ENCODE results near the gene PHYKPL. TPM values are rescaled to one million over a fixed set of nuclear protein-coding genes. Genes with fewer than 3 reads are reported as not detected.
"Not testable (repeated sequence)": the region's sequence is repeated elsewhere in the genome, so short reads cannot be mapped to it uniquely, and the experiment has no call there.

PHYKPL gene
- total RNA-seq, 1 experiment from 2014 or later: 43.2 TPM

DNA sequence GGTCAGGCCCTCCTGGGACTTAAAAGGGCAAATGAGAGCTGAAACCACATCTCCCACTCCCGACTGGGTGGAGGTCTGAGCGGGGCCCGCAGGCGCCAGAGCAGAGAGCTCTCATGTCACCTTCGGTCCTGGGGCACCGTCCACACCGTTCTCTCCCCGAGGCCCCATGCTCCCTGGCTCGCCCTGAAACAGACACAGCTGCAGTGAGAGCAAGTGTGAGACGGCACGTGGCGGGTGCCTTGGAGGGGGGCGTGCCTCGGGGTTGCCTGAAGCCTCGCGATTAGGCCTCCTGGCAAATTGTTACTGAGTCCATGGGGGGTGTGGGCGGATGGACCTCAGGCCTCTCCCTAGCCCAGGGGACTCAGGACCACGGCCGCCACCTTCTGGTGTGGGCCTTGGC, 24.1 kb upstream of the PHYKPL start:
- H3K4me3 ChIP-seq (ENCODE audit: low read depth in 2 of 2, low read length in 2 of 2): no peak overlapping the region
- H3K4me1 ChIP-seq (ENCODE audit: control insufficient read depth, insufficient read depth, low read length): no peaks in the 10 kb centered on the region
- no peaks in the 10 kb centered on the region for H3K36me3 ChIP-seq (ENCODE audit: control insufficient read depth, insufficient read depth, low read length)
- DNase-seq (ENCODE audit: low read depth, low spot score): no peak
- intact Hi-C loops (cut with micrococcal nuclease; ENCODE audit: unreplicated experiment) (no loop called here), in situ Hi-C loops (cut with HindIII; ENCODE audit: low pct_unique_long_range_greater_than_20kb, low sequenced_read_pairs) (no loop called here)
- ChIA-PET POLR2A (no interaction called here), CTCF (interaction anchor here (0.5 kb wide), 1 partner anchor 180 kb away, joined by 11 read pairs; no protein-coding TSS in a partner anchor)
- no TSS peak for BruUV-seq (replicated peaks)
- no peak for ATAC-seq
- H3K27ac ChIP-seq (ENCODE audit: low read length): no peak overlapping the region
- no peaks in the 10 kb centered on the region for H3K9me3 ChIP-seq (ENCODE audit: control insufficient read depth, insufficient read depth, low read depth, low read length)
- no peaks in the 10 kb centered on the region for H3K27me3 ChIP-seq (ENCODE audit: control insufficient read depth, insufficient read depth, low read length)
- TF ChIP-seq SIN3A (IDR thresholded peaks at IDR 0.05; ENCODE audit: borderline replicate concordance, insufficient read depth, low read depth, low read length) (no peak), POLR2AphosphoS5 (IDR thresholded peaks at IDR 0.05; ENCODE audit: low read depth, low read length) (no peak)

DNA sequence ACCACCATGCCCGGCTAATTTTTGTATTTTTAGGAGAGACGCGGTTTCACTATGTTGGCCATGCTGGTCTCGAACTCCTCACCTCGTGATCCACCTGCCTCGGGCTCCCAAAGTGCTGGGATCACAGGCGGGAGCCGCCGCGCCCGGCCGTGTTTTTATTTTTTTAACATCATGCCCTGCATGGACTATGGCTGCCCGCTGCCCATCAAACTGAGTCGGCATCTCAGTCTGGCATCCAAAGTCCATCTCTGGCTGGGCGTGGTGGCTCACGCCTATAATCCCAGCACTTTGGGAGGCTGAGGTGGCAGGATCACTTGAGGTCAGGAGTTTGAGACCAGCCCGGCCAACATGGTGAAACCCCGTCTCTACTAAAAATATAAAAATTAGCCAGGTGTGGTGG, 21.0 kb upstream of the PHYKPL start:
- BruUV-seq (replicated peaks): not testable (repeated sequence)

DNA sequence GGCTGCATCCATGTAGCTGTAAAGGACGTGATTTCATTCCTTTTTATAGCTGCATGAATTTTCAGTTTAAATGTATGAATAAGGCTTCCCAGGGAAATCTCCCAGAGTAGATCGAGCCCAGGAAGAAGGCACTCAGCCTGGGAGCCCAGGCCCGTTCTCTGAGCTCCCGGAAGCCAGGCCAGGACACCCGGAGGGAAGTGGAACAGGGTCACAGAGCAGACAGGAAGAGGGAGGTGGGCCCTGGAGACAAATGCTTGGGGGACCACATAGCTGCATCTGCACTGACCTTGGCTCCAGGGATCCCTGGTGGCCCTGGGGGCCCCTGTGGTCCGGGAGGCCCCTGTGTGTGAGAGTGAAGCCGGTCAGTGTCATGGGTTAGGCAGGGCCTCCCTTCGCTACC, 19.7 kb upstream of the PHYKPL start:
- intact Hi-C loops (cut with micrococcal nuclease; ENCODE audit: unreplicated experiment): no loop called here
- H3K27me3 ChIP-seq (ENCODE audit: control insufficient read depth, insufficient read depth, low read length): no peaks in the 10 kb centered on the region
- H3K36me3 ChIP-seq (ENCODE audit: control insufficient read depth, insufficient read depth, low read length): no peaks in the 10 kb centered on the region
- TF ChIP-seq, protein P1, sequence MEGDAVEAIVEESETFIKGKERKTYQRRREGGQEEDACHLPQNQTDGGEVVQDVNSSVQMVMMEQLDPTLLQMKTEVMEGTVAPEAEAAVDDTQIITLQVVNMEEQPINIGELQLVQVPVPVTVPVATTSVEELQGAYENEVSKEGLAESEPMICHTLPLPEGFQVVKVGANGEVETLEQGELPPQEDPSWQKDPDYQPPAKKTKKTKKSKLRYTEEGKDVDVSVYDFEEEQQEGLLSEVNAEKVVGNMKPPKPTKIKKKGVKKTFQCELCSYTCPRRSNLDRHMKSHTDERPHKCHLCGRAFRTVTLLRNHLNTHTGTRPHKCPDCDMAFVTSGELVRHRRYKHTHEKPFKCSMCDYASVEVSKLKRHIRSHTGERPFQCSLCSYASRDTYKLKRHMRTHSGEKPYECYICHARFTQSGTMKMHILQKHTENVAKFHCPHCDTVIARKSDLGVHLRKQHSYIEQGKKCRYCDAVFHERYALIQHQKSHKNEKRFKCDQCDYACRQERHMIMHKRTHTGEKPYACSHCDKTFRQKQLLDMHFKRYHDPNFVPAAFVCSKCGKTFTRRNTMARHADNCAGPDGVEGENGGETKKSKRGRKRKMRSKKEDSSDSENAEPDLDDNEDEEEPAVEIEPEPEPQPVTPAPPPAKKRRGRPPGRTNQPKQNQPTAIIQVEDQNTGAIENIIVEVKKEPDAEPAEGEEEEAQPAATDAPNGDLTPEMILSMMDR (IDR thresholded peaks at IDR 0.05): no peak
- TF ChIP-seq, protein P2, sequence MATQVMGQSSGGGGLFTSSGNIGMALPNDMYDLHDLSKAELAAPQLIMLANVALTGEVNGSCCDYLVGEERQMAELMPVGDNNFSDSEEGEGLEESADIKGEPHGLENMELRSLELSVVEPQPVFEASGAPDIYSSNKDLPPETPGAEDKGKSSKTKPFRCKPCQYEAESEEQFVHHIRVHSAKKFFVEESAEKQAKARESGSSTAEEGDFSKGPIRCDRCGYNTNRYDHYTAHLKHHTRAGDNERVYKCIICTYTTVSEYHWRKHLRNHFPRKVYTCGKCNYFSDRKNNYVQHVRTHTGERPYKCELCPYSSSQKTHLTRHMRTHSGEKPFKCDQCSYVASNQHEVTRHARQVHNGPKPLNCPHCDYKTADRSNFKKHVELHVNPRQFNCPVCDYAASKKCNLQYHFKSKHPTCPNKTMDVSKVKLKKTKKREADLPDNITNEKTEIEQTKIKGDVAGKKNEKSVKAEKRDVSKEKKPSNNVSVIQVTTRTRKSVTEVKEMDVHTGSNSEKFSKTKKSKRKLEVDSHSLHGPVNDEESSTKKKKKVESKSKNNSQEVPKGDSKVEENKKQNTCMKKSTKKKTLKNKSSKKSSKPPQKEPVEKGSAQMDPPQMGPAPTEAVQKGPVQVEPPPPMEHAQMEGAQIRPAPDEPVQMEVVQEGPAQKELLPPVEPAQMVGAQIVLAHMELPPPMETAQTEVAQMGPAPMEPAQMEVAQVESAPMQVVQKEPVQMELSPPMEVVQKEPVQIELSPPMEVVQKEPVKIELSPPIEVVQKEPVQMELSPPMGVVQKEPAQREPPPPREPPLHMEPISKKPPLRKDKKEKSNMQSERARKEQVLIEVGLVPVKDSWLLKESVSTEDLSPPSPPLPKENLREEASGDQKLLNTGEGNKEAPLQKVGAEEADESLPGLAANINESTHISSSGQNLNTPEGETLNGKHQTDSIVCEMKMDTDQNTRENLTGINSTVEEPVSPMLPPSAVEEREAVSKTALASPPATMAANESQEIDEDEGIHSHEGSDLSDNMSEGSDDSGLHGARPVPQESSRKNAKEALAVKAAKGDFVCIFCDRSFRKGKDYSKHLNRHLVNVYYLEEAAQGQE (IDR thresholded peaks at IDR 0.05; ENCODE audit: insufficient read depth in 1 of 2, low read depth in 2 of 2, low read length in 1 of 2): no peak
- TF ChIP-seq SIN3A (IDR thresholded peaks at IDR 0.05; ENCODE audit: borderline replicate concordance, insufficient read depth, low read depth, low read length) (no peak), TCF7L2 (IDR thresholded peaks at IDR 0.05; ENCODE audit: low read depth, low read length) (no peak), POLR2AphosphoS5 (IDR thresholded peaks at IDR 0.05; ENCODE audit: low read depth, low read length) (no peak)
- no TSS peak for BruUV-seq (replicated peaks)
- H3K9me3 ChIP-seq (ENCODE audit: control insufficient read depth, insufficient read depth, low read depth, low read length): no peaks in the 10 kb centered on the region
- H3K4me3 ChIP-seq (ENCODE audit: low read depth in 2 of 2, low read length in 2 of 2): no peak overlapping the region
- H3K27ac ChIP-seq (ENCODE audit: low read length): no peak overlapping the region
- DNase-seq (ENCODE audit: low read depth, low spot score) (no peak), ATAC-seq (no peak)
- POLR2A ChIA-PET: no interaction called here
- CTCF ChIA-PET: no interaction called here
- no peaks in the 10 kb centered on the region for H3K4me1 ChIP-seq (ENCODE audit: control insufficient read depth, insufficient read depth, low read length)
- in situ Hi-C loops (cut with HindIII; ENCODE audit: low pct_unique_long_range_greater_than_20kb, low sequenced_read_pairs): no loop called here

More for the DNA sequence above, 21.0 kb upstream of the PHYKPL start:
- H3K27me3 ChIP-seq (ENCODE audit: control insufficient read depth, insufficient read depth, low read length); in situ Hi-C loops (cut with HindIII; ENCODE audit: low pct_unique_long_range_greater_than_20kb, low sequenced_read_pairs); H3K36me3 ChIP-seq (ENCODE audit: control insufficient read depth, insufficient read depth, low read length); H3K9me3 ChIP-seq (ENCODE audit: control insufficient read depth, insufficient read depth, low read depth, low read length); POLR2A ChIA-PET; intact Hi-C loops (cut with micrococcal nuclease; ENCODE audit: unreplicated experiment); H3K27ac ChIP-seq (ENCODE audit: low read length); H3K4me3 ChIP-seq (ENCODE audit: low read depth in 2 of 2, low read length in 2 of 2); DNase-seq (ENCODE audit: low read depth, low spot score); H3K4me1 ChIP-seq (ENCODE audit: control insufficient read depth, insufficient read depth, low read length); ATAC-seq: not testable (repeated sequence)
- CTCF ChIA-PET: interaction anchor here (0.6 kb wide), 2 partner anchors 35 to 498 kb away, joined by 3 to 4 read pairs; no protein-coding TSS in a partner anchor
